ENCODE data around the gene AIM2.
A peak's percentile ranks its signal among the peaks of the same experiment; 100 is the strongest.

Gene AIM2

GRCh38 chr1:159015440-159015909 lies 61.1 kb downstream of the AIM2 start:
- peak; percentile 37 for DNase-seq (ENCODE audit: low read depth, low spot score)

GRCh38 chr1:159014851-159015250 lies 61.7 kb downstream of the AIM2 start:
- no peak for DNase-seq (ENCODE audit: low read depth, low spot score)

DNA sequence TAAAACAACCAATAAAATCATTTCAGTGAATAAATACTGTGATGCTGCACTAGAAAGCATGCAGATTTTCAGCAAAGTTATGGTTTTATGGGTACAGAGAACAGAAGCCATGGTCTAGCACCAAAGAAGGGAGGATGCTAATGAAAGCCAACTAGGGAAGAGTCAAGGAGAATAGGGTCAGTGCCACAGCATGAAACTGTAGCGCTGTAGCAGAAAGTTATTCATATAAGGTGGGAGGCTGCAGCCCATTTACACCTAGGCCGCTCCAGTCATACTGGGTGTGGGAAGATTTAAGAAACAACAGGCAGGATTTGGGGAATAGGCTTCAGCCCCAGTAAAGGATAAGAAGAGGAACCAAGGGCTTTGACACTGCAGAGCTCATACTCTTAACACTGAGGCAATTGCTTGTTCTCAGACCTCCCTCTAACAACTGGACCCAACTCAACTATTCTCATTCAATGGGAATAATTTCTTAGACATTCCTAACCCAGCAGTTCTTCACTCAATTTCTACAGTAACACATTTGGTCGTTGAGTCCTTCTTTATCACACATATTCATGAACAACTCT lies 62.5 kb downstream of the AIM2 start:
- no peak for DNase-seq (ENCODE audit: low read depth, low spot score)

DNA sequence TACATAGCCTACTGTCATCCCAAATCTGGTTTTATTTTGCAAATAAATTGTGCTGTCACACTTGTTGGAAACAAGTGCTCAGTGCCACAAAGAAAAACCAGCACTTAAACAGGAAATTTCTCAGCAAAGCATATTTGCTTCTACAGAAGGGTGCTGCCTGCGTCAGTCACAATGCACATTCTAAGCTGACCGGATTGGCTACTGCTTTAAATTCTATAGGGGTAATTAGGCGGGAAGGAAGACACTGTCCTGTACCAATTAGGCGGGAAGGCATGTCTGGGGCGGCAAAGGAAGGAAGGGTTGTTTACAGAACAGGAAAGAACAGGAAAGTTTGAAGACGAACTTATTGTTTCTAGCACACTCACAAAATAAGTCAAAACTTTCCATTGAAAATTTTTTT lies 64.1 kb downstream of the AIM2 start:
- no peak for DNase-seq (ENCODE audit: low read depth, low spot score)
